HepG2 (cell line): ENCODE measurements around the gene IGF2BP3. TPM values are rescaled to one million over a fixed set of nuclear protein-coding genes. Genes with fewer than 3 reads are reported as not detected.
A peak's percentile ranks its signal among the peaks of the same experiment; 100 is the strongest.

ENCODE experiments used
- ATAC-seq: fragments of 200-7000 bp; cut with Tn5 transposase; 3 replicates; pipeline ENCODE4 v1.9.1; 2020; ENCODE audit warnings: mild to moderate bottlenecking, moderate library complexity
- BruUV-seq: library from RNA; stranded (reverse); fragments of 400-500 nt; replicated peaks from 2 replicates; lab custom pipeline; 2021; lab: Mats Ljungman, UMichigan
- CTCF ChIA-PET: fragments of 300-600 bp; formaldehyde crosslinking; extraction: SDS; loops from one replicate; lab custom pipeline; 2021; ENCODE audit warnings: low total read pairs, inconsistent platforms, low intra/inter-chr PET ratio; lab: Yijun Ruan, JAX
- POLR2A ChIA-PET: fragments of 350-600 bp; sonication (Branson Sonifier 250); formaldehyde crosslinking; loops from one replicate; lab custom pipeline; 2020; ENCODE audit warnings: antibody characterized with exemption, inconsistent platforms; lab: Yijun Ruan, JAX
- DNase-seq: peaks from one replicate; pipeline ENCODE4 v3.0.0-alpha.2; 2015; ENCODE audit warnings: low spot score
- FAIRE-seq: peaks from 3 replicates; lab custom pipeline; 2011; peaks lifted over from hg19 to GRCh38; lab: Jason Lieb, UNC
- H2AFZ ChIP-seq: one replicate; pipeline ENCODE4 v1.6.1; 2011; ENCODE audit warnings: low read length, inconsistent platforms
- H3K27ac ChIP-seq: fragments of 300-600 bp; 3 replicates; pipeline ENCODE4 v1.8.0; 2011; ENCODE audit warnings: mixed run types, mild to moderate bottlenecking, mixed read lengths, low read length, inconsistent platforms; ENCODE audit not compliant: insufficient read depth; ENCODE audit errors: extremely low read length
- H3K27me3 ChIP-seq, 2 experiments: fragments of 200-600 bp in 1 of 2; 2 replicates in 1 of 2; 3 replicates in 1 of 2; pipeline versions ENCODE4 v1.6.0 to v1.8.0; 2011; ENCODE audit warnings: low read length in 2 of 2, mild to moderate bottlenecking in 2 of 2, moderate library complexity in 2 of 2, inconsistent platforms in 1 of 2; ENCODE audit not compliant: insufficient read depth in 2 of 2, control insufficient read depth in 1 of 2
- H3K36me3 ChIP-seq, 2 experiments: fragments of 200-600 bp in 1 of 2; replicated peaks in 1 of 2; 2 replicates in 1 of 2; 3 replicates in 1 of 2; pipeline versions ENCODE4 v1.5.1 to v1.8.0; 2011; ENCODE audit warnings: low read length in 2 of 2, inconsistent platforms in 1 of 2; ENCODE audit not compliant: insufficient read depth in 2 of 2, control insufficient read depth in 1 of 2
- H3K4me1 ChIP-seq: 2 replicates; pipeline ENCODE4 v1.5.1; 2012; ENCODE audit warnings: low read length, inconsistent platforms; ENCODE audit not compliant: insufficient read depth
- H3K4me2 ChIP-seq: 2 replicates; pipeline ENCODE4 v1.6.0; 2011; ENCODE audit warnings: low read depth, low read length, inconsistent platforms
- H3K4me3 ChIP-seq, 3 experiments: fragments of 200-600 bp in 1 of 3; sonication (generic), shearing (Covaris generic) in 1 of 3; replicated peaks in 1 of 3; 2 replicates each; pipeline ENCODE4 v1.5.1; 2011 to 2016; ENCODE audit warnings: low read length in 3 of 3, inconsistent platforms in 2 of 3, low read depth in 2 of 3, mild to moderate bottlenecking in 2 of 3, control low read depth in 1 of 3, mixed read lengths in 1 of 3; ENCODE audit not compliant: insufficient read depth in 1 of 3
- H3K79me2 ChIP-seq: one replicate; pipeline ENCODE4 v1.6.1; 2011; ENCODE audit warnings: low read length, inconsistent platforms; ENCODE audit not compliant: insufficient read depth
- H3K9ac ChIP-seq: 2 replicates; pipeline ENCODE4 v1.6.0; 2011; ENCODE audit warnings: mild to moderate bottlenecking, low read depth, low read length, inconsistent platforms; ENCODE audit not compliant: insufficient read depth
- H3K9me3 ChIP-seq: 2 replicates; pipeline ENCODE4 v1.5.1; 2012; ENCODE audit warnings: mild to moderate bottlenecking, low read length
- H4K20me1 ChIP-seq: 2 replicates; pipeline ENCODE4 v1.6.0; 2011; ENCODE audit warnings: inconsistent platforms, mild to moderate bottlenecking, low read length, moderate library complexity; ENCODE audit not compliant: insufficient read depth
- ATF4 ChIP-seq, 2 experiments: fragments of 450-650 bp in 1 of 2; sonication (generic) in 1 of 2; formaldehyde crosslinking; IDR thresholded peaks; 2 replicates each; pipeline versions ENCODE4 v1.5.0 to v1.8.0; 2020 to 2022; ENCODE audit warnings: mild to moderate bottlenecking in 1 of 2, missing genetic modification reagents in 1 of 2
- E2F2 ChIP-seq: sonication (generic); formaldehyde crosslinking; IDR thresholded peaks from 2 replicates; pipeline ENCODE4 v1.4.0; 2020; ENCODE audit warnings: missing genetic modification reagents, borderline replicate concordance
- ELF4 ChIP-seq: sonication (generic); formaldehyde crosslinking; IDR thresholded peaks from 2 replicates; pipeline ENCODE4 v1.5.0; 2020; ENCODE audit warnings: missing genetic modification reagents, mild to moderate bottlenecking, moderate library complexity, borderline replicate concordance
- FOXP1 ChIP-seq, 2 experiments: fragments of 450-650 bp in 1 of 2; IDR thresholded peaks; 2 replicates each; pipeline ENCODE4 v1.6.1; 2017 to 2018; ENCODE audit warnings: antibody characterized with exemption in 1 of 2
- HDAC1 ChIP-seq: sonication (generic); formaldehyde crosslinking; IDR thresholded peaks from 2 replicates; pipeline ENCODE4 v1.5.1; 2020; ENCODE audit warnings: mild to moderate bottlenecking, missing genetic modification reagents
- HMG20A ChIP-seq: IDR thresholded peaks from 2 replicates; pipeline ENCODE4 v1.6.1; 2016; ENCODE audit warnings: borderline replicate concordance
- IRF1 ChIP-seq: sonication (generic); formaldehyde crosslinking; IDR thresholded peaks from 2 replicates; pipeline ENCODE4 v1.4.0; 2020; ENCODE audit warnings: low read depth, mild to moderate bottlenecking, missing genetic modification reagents
- MATR3 ChIP-seq: sonication (generic); formaldehyde crosslinking; IDR thresholded peaks from 2 replicates; pipeline ENCODE4 v1.4.0; 2020; ENCODE audit warnings: missing genetic modification reagents
- PAXIP1 ChIP-seq: sonication (generic); formaldehyde crosslinking; conservative IDR thresholded peaks from 2 replicates; pipeline ENCODE4 v1.4.0; 2020; ENCODE audit warnings: mild to moderate bottlenecking, missing genetic modification reagents, moderate library complexity
- PCBP2 ChIP-seq: fragments of 200-400 bp; formaldehyde crosslinking; optimal IDR thresholded peaks from 2 replicates; pipeline ENCODE3; 2018; ENCODE audit warnings: low read length, low read depth; ENCODE audit not compliant: poor library complexity, severe bottlenecking
- SMC3 ChIP-seq: IDR thresholded peaks from 2 replicates; pipeline ENCODE4 v1.6.1; 2011; ENCODE audit warnings: low read length, improper control_type of control experiment
- SUZ12 ChIP-seq: fragments of 150-350 bp; IDR thresholded peaks from 2 replicates; pipeline ENCODE4 v1.6.1; 2014; ENCODE audit warnings: low read depth, low read length
- YY1 ChIP-seq: IDR thresholded peaks from 2 replicates; pipeline ENCODE4 v1.6.1; 2011; ENCODE audit warnings: low read length, low read depth, moderate library complexity, mild to moderate bottlenecking; ENCODE audit not compliant: insufficient read depth, insufficient replicate concordance
- ZBTB2 ChIP-seq: sonication (generic); formaldehyde crosslinking; IDR thresholded peaks from 2 replicates; pipeline ENCODE4 v1.8.0; 2022; ENCODE audit warnings: low read depth, missing genetic modification reagents
- ZMAT3 ChIP-seq: sonication (generic); formaldehyde crosslinking; conservative IDR thresholded peaks from 2 replicates; pipeline ENCODE4 v1.7.0; 2021; ENCODE audit warnings: missing genetic modification reagents
- ZSCAN9 ChIP-seq: IDR thresholded peaks from 2 replicates; pipeline ENCODE4 v1.6.1; 2016; ENCODE audit warnings: borderline replicate concordance
- WGBS: methylation state at CpG from one replicate; pipeline ENCODE4 v1.1.6; 2017; ENCODE audit warnings: low lambda C conversion rate; 5-methylcytosine and 5-hydroxymethylcytosine counted together
- in situ Hi-C: cut with HindIII; loops from 2 replicates; pipeline ENCODE4 v1.10.0; 2017; ENCODE audit warnings: low pct_unique_long_range_greater_than_20kb; ENCODE audit not compliant: extremely low pct_ligation_motif_present
- intact Hi-C: fragments of 100-400 bp; cut with micrococcal nuclease; formaldehyde crosslinking; loops from one replicate; pipeline ENCODE4 v1.10.0; 2022; ENCODE audit not compliant: unreplicated experiment
- polyA plus RNA-seq, 8 experiments: library from polyadenylated mRNA; depleted of rRNA in 3 of 8; stranded (reverse) in 7 of 8; unstranded in 1 of 8; fragments of >200 nt; fragmentation: Illumina TruSeq in 4 of 8; extraction: Trizol in 4 of 8; gene quantifications; 2 replicates each; pipeline versions ENCODE4 v1.2.1 to v1.2.3, GENCODE V29; 2011 to 2016; ENCODE audit warnings: low read depth in 4 of 8, missing spikeins in 1 of 8, mixed read lengths in 1 of 8; ENCODE audit not compliant: insufficient read depth in 1 of 8
- total RNA-seq, 5 experiments: library from RNA; depleted of rRNA; stranded (reverse); fragments of >200 nt; fragmentation: Illumina TruSeq; extraction: Trizol; gene quantifications; 2 replicates each; pipeline ENCODE4 v1.2.3, GENCODE V29; 2016; ENCODE audit warnings: low read depth in 1 of 5

Gene IGF2BP3
- total and polyA plus RNA-seq, 2 of the 13 experiments (the other 11 are each of a cell fraction or from before 2014, with no cell fraction given), result 37.7 to 39.5 TPM

GRCh38 chr7:23336799-23337283 lies 133.4 kb downstream of the IGF2BP3 start:
- peaks cover 77% of the 10 kb centered on the region for H3K4me1 ChIP-seq
- POLR2A ChIA-PET, result interaction anchor here (0.7 to 4.0 kb wide), 7 partner anchors 11 to 136 kb away, joined by 3 to 69 read pairs (median 4); partner anchors contain the start of gene MALSU1
- no peak overlapping the region; the same call in 1 of the 2 replicates for H3K9ac ChIP-seq
- no TSS peak for BruUV-seq
- in situ Hi-C loops (no loop called here), intact Hi-C loops (loop anchor here (5.0 kb wide), 1 partner anchor 40 kb away; the partner anchor contains the start of gene MALSU1)
- no peaks in the 10 kb centered on the region for H3K79me2 ChIP-seq
- CTCF ChIA-PET, result no interaction called here
- H3K4me3 ChIP-seq, result no peak overlapping the region
- FAIRE-seq, result peak; percentile 71
- H3K27ac ChIP-seq, result peak overlapping the region; percentile 84
- peak; percentile 80 for DNase-seq
- WGBS, result 24% methylated on average over 6 of the region's 6 CpGs
- no peaks in the 10 kb centered on the region for H3K27me3 ChIP-seq
- H2AFZ ChIP-seq, result no peak overlapping the region
- ATAC-seq, result peak; percentile 68
- H3K9me3 ChIP-seq, result peaks cover 8% of the 10 kb centered on the region; the same call in 1 of the 2 replicates
- H4K20me1 ChIP-seq, result no peaks in the 10 kb centered on the region
- H3K36me3 ChIP-seq, result peaks cover 12 to 51% of the 10 kb centered on the region in 2 experiments
- peak overlapping the region; percentile 37 for H3K4me2 ChIP-seq
- TF ChIP-seq PAXIP1 (peak; percentile 79), ZSCAN9 (CRISPR knock-in tag) (0 out of 2 replicates have a peak, but pooled peaks have one; percentile 44), HDAC1 (CRISPR knock-in tag) (no peak), ZMAT3 (CRISPR knock-in tag) (no peak), ELF4 (no peak), E2F2 (CRISPR knock-in tag) (no peak), MATR3 (CRISPR knock-in tag) (no peak), YY1 (no peak), IRF1 (CRISPR knock-in tag) (no peak), SUZ12 (no peak), PCBP2 (no peak), ZBTB2 (no peak), ATF4 (CRISPR knock-in tag; IDR thresholded peaks at IDR 0.05) (no peak), HMG20A (CRISPR knock-in tag) (peak; percentile 71; the same call in 1 of the 2 replicates), FOXP1 (IDR thresholded peaks at IDR 0.05) (no peak), FOXP1 (CRISPR knock-in tag; IDR thresholded peaks at IDR 0.05) (peak; percentile 78; the same call in 1 of the 2 replicates), SMC3 (no peak)
